ENCODE measurements around the gene TMEM121. TPM values are rescaled to one million over a fixed set of nuclear protein-coding genes. Genes with fewer than 3 reads are reported as not detected.

TMEM121 gene
- polyA plus RNA-seq, 1 donor (not counting 4 experiments of a cell fraction or from before 2014, with no cell fraction given), result 0.18 TPM

DNA sequence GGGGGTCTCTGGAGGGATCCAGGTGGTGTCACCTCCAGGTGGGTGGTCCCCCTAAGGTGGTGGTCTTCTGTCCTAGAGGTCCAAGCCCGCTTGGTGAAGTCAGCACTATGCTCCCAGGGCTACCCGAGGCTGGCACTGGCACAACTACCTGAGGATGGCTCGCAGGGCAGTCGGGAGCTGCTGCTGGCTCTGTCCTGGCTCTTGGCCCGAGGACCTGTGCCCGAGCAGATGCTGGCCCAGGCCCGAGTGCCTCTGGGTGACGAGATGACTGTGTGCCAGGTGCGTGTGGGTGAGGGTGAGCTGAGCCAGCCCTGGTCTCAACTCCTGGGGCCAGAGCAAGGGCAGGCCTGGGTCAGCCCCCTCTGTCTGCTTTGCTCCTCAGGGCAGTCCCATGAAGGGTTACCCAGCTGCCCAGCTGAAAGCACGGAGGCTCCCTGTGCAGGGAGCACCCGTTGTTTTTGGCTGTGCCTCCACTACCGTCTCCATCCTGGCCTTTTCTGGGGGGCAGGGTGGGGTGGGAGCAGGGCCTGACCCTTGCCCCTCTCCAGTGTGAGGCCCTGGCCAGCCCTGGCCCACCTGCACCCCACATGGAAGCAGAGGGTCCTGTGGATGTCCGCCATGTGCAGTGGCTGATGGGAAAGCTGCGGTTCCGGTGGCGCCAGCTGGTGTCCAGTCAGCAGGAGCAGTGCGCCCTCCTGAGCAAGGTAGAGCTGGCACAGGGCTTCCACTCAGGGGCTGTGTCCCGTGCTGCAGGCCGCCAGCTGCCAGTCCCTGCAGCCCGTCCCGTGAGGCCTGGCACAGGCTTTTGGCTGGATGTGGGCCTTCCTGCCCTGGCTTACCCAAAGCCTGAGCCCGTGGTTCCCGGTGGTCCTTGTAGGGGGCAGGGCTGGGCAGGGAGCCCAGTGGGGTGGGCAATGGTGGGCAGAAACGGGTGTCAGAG lies 34.1 kb upstream of the TMEM121 start:
- dilution Hi-C loops (cut with MboI; ENCODE audit: extremely low pct_ligation_motif_present, low sequenced_read_pairs), result no loop called here
- H3K4me2 ChIP-seq (ENCODE audit: control insufficient read depth, extremely low read depth, insufficient read depth, low read depth, low read length), result peak overlapping the region; percentile 66

DNA sequence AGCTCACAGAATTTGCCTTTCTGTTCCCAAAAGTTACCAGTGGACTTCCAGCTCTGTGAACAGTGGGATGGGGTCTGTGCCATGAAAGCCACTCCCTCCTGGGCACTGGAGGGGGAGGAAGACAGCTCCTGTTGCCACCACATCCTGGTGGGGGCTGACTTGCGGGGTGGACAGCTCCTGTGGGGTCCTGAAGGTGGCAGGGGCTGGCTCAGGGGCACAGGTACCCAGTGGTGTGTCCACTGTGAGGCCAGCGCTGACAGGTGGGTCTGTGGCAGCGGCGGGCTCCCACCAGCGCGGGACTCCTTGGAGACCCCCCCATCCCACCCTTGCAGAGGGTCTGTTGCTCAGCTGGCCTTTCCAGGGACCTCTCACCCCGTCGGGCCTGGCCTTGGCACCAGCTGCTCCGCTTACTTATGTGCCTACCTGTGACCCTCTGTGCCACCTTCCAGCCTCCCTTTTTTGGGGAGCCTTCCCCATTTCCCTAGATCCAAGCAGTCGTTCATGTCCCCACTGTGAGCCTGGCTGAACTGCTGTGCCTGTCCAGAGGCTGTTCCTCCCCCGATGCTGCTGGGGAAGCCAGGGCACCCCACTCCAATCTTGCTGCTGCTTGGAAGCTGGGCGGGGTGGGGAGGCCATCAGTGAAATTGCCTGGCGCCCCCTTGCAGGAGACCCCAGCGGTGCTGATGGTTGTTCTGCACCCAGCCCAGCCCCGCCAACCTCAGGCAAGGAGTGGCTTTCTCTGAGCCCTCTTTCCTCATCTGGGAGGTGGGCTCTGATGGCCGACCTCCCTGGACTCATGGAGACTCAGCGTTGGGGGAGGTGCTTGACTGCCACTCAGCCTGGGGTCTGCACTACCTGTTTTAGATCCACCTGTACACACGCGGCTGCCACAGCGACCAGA lies 33.2 kb upstream of the TMEM121 start:
- Histone ChIP-seq H3K36me3 (ENCODE audit: control insufficient read depth in 2 of 2, extremely low read depth in 1 of 2, insufficient read depth in 2 of 2, low read length in 2 of 2) (peaks cover 2 to 3% of the 10 kb centered on the region in 2 experiments), H3K4me3 (ENCODE audit: control insufficient read depth in 2 of 3, extremely low read depth in 1 of 3, insufficient read depth in 2 of 3, low read depth in 1 of 3, low read length in 3 of 3) (no peak overlapping the region), H2AFZ (ENCODE audit: control insufficient read depth, low read length) (no peak overlapping the region), H3K4me1 (ENCODE audit: control insufficient read depth, extremely low read depth, insufficient read depth, low read length) (peaks cover 9% of the 10 kb centered on the region), H3K9me3 (ENCODE audit: control insufficient read depth, low read depth, low read length) (no peaks in the 10 kb centered on the region), H4K20me1 (ENCODE audit: control insufficient read depth, extremely low read depth, insufficient read depth, low read length) (peaks cover 5% of the 10 kb centered on the region), H3K27ac (ENCODE audit: control insufficient read depth, insufficient read depth, low read length) (no peak overlapping the region), H3K9ac (ENCODE audit: control insufficient read depth, extremely low read depth, insufficient read depth, low read length) (no peak overlapping the region), H3K4me2 (ENCODE audit: control insufficient read depth, extremely low read depth, insufficient read depth, low read depth, low read length) (no peak overlapping the region), H3K79me2 (ENCODE audit: control insufficient read depth, insufficient read depth, low read length) (no peaks in the 10 kb centered on the region), H3K9me1 (ENCODE audit: control insufficient read depth, extremely low read depth, insufficient read depth, low read length) (no peaks in the 10 kb centered on the region), H3K27me3 (ENCODE audit: control insufficient read depth, extremely low read depth, insufficient read depth, low read length) (no peaks in the 10 kb centered on the region)
- TF ChIP-seq, protein P1, sequence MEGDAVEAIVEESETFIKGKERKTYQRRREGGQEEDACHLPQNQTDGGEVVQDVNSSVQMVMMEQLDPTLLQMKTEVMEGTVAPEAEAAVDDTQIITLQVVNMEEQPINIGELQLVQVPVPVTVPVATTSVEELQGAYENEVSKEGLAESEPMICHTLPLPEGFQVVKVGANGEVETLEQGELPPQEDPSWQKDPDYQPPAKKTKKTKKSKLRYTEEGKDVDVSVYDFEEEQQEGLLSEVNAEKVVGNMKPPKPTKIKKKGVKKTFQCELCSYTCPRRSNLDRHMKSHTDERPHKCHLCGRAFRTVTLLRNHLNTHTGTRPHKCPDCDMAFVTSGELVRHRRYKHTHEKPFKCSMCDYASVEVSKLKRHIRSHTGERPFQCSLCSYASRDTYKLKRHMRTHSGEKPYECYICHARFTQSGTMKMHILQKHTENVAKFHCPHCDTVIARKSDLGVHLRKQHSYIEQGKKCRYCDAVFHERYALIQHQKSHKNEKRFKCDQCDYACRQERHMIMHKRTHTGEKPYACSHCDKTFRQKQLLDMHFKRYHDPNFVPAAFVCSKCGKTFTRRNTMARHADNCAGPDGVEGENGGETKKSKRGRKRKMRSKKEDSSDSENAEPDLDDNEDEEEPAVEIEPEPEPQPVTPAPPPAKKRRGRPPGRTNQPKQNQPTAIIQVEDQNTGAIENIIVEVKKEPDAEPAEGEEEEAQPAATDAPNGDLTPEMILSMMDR (optimal IDR thresholded peaks at IDR 0.05 in 1 of 3, IDR thresholded peaks at IDR 0.05 in 1 of 3, conservative IDR thresholded peaks at IDR 0.05 in 1 of 3; ENCODE audit: extremely low read depth in 1 of 3, insufficient read depth in 2 of 3, low read length in 3 of 3), result no peak
- TF ChIP-seq EZH2 (IDR thresholded peaks at IDR 0.05; ENCODE audit: low read length), result no peak
- FAIRE-seq, result no peak
- dilution Hi-C loops (cut with MboI; ENCODE audit: extremely low pct_ligation_motif_present, low sequenced_read_pairs), result no loop called here
- no peak for DNase-seq (ENCODE audit: low read depth, low spot score)

More for the DNA sequence above, 34.1 kb upstream of the TMEM121 start:
- Histone ChIP-seq H4K20me1 (ENCODE audit: control insufficient read depth, extremely low read depth, insufficient read depth, low read length) (peaks cover 5% of the 10 kb centered on the region), H3K4me3 (ENCODE audit: control insufficient read depth in 2 of 3, extremely low read depth in 1 of 3, insufficient read depth in 2 of 3, low read depth in 1 of 3, low read length in 3 of 3) (peak overlapping the region; percentile 10 to 84 (median 42)), H3K79me2 (ENCODE audit: control insufficient read depth, insufficient read depth, low read length) (no peaks in the 10 kb centered on the region), H3K36me3 (ENCODE audit: control insufficient read depth in 2 of 2, extremely low read depth in 1 of 2, insufficient read depth in 2 of 2, low read length in 2 of 2) (peaks cover 0 to 2% of the 10 kb centered on the region in 2 experiments), H3K4me1 (ENCODE audit: control insufficient read depth, extremely low read depth, insufficient read depth, low read length) (peaks cover 15% of the 10 kb centered on the region), H2AFZ (ENCODE audit: control insufficient read depth, low read length) (no peak overlapping the region), H3K9ac (ENCODE audit: control insufficient read depth, extremely low read depth, insufficient read depth, low read length) (no peak overlapping the region), H3K27me3 (ENCODE audit: control insufficient read depth, extremely low read depth, insufficient read depth, low read length) (peaks cover 9% of the 10 kb centered on the region), H3K27ac (ENCODE audit: control insufficient read depth, insufficient read depth, low read length) (no peak overlapping the region), H3K9me1 (ENCODE audit: control insufficient read depth, extremely low read depth, insufficient read depth, low read length) (no peaks in the 10 kb centered on the region), H3K9me3 (ENCODE audit: control insufficient read depth, low read depth, low read length) (no peaks in the 10 kb centered on the region)
- DNase-seq (ENCODE audit: low read depth, low spot score) (no peak), FAIRE-seq (no peak)
- TF ChIP-seq, protein P1 (optimal IDR thresholded peaks at IDR 0.05 in 1 of 3, IDR thresholded peaks at IDR 0.05 in 1 of 3, conservative IDR thresholded peaks at IDR 0.05 in 1 of 3; ENCODE audit: extremely low read depth in 1 of 3, insufficient read depth in 2 of 3, low read length in 3 of 3), result no peak
- no peak for TF ChIP-seq EZH2 (IDR thresholded peaks at IDR 0.05; ENCODE audit: low read length)

Measured in keratinocyte (primary cell).